Naive B cell (primary cell): ENCODE measurements around the gene ITLN2. TPM values are rescaled to one million over a fixed set of nuclear protein-coding genes. Genes with fewer than 3 reads are reported as not detected.
"Not testable (repeated sequence)": the region's sequence is repeated elsewhere in the genome, so short reads cannot be mapped to it uniquely, and the experiment has no call there.

Source experiments
- ATAC-seq, 2 donors: fragments of 150-1000 bp; cut with Tn5 transposase; 2 replicates each; pipeline ENCODE4 v1.10.0; 2021; ENCODE audit warnings: low read depth in 2 of 2, mild to moderate bottlenecking in 2 of 2, moderate library complexity in 2 of 2
- DNase-seq: peaks from one replicate; pipeline ENCODE4 v3.0.0; 2022
- H3K27ac Mint-ChIP-seq, 6 donors: one replicate each; pipeline ENCODE4 v1.8.0; 2020 to 2022; ENCODE audit warnings: mild to moderate bottlenecking in 6 of 6, mixed read lengths in 6 of 6, moderate library complexity in 5 of 6, inconsistent platforms in 2 of 6
- H3K27me3 Mint-ChIP-seq, 3 donors: one replicate each; pipeline ENCODE4 v1.8.0; 2021 to 2022; ENCODE audit warnings: mixed read lengths in 3 of 3, mild to moderate bottlenecking in 1 of 3
- H3K36me3 Mint-ChIP-seq, 2 donors: one replicate each; pipeline ENCODE4 v1.8.0; 2020 to 2022; ENCODE audit warnings: mixed read lengths in 2 of 2, inconsistent platforms in 1 of 2, mild to moderate bottlenecking in 1 of 2
- H3K4me1 Mint-ChIP-seq, 3 donors: one replicate each; pipeline ENCODE4 v1.8.0; 2020 to 2022; ENCODE audit warnings: mixed read lengths in 3 of 3, inconsistent platforms in 1 of 3, mild to moderate bottlenecking in 1 of 3, moderate library complexity in 1 of 3
- H3K4me3 Mint-ChIP-seq, 8 donors: one replicate each; pipeline ENCODE4 v1.8.0; 2020 to 2022; ENCODE audit warnings: mild to moderate bottlenecking in 8 of 8, mixed read lengths in 8 of 8, moderate library complexity in 8 of 8, inconsistent platforms in 2 of 8
- H3K9me3 Mint-ChIP-seq, 7 donors: one replicate each; pipeline ENCODE4 v1.8.0; 2020 to 2022; ENCODE audit warnings: mixed read lengths in 7 of 7, mild to moderate bottlenecking in 5 of 7, inconsistent platforms in 2 of 7, moderate library complexity in 1 of 7
- polyA plus RNA-seq, 6 donors: library from polyadenylated mRNA; unstranded; fragments of 300-500 nt; fragmentation: Illumina TruSeq; gene quantifications; one replicate each; pipeline ENCODE4 v1.2.3, GENCODE V29; 2021; ENCODE audit warnings: low read depth in 6 of 6

The ITLN2 gene
- polyA plus RNA-seq, 6 donors from 2014 or later: not detected

DNA sequence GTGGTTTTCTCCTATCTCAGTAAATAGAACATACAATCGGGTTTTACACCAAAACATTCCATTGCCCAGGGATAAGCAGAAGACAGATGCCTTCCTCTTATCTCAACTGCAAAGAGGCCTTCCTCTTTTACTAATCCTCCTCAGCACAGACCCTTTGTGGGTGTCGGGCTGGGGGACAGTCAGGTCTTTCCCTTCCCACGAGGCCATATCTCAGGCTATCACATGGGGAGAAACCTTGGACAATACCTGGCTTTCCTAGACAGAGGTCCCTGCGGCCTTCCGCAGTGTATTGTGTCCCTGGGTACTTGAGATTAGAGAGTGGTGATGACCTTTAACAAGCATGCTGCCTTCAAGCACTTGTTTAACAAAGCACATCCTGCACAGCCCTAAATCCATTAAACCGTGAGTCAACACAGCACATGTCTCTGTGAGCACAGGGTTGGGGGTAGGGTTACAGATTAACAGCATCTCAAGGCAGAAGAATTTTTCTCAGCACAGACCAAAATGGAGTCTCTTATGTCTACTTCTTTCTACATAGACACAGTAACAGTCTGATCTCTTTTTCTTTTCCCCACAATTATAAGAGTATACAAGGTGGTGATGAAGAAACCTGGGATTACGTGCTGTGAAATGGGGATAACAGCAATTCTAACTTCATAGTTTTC lies 5.3 kb downstream of the ITLN2 start:
- not testable (repeated sequence) for H3K27ac Mint-ChIP-seq, H3K9me3 Mint-ChIP-seq, H3K27me3 Mint-ChIP-seq, DNase-seq, H3K36me3 Mint-ChIP-seq, H3K4me3 Mint-ChIP-seq, ATAC-seq
- peaks cover 8 to 14% (median 9%) of the 10 kb centered on the region in 3 donors for H3K4me1 Mint-ChIP-seq

- not testable (repeated sequence) for ATAC-seq, H3K4me1 Mint-ChIP-seq, DNase-seq, H3K27ac Mint-ChIP-seq, H3K36me3 Mint-ChIP-seq, H3K27me3 Mint-ChIP-seq, H3K4me3 Mint-ChIP-seq, H3K9me3 Mint-ChIP-seq
Measured at GRCh38 chr1:160947174-160947759, 7.3 kb downstream of the ITLN2 start.

DNA sequence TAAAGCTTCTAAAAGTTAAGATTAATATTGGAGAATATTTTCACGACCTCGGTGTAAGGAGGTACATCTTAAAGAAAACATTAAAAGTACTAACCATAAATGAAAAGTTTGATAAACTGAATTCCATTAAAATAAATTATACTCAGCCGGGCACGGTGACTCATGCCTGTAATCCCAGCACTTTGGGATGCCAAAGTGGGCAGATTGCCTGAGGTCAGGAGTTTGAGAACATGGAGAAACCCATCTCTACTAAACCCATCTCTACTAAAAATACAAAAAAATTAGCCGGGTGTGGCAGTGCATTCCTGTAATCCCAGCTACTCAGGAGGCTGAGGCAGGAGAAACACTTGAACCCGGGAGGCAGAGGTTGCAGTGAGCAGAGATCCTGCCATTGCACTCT lies 8.7 kb downstream of the ITLN2 start:
- ATAC-seq, H3K4me3 Mint-ChIP-seq, H3K4me1 Mint-ChIP-seq, H3K9me3 Mint-ChIP-seq, DNase-seq, H3K27ac Mint-ChIP-seq, H3K36me3 Mint-ChIP-seq, H3K27me3 Mint-ChIP-seq: not testable (repeated sequence)

GRCh38 chr1:160945079-160945478 lies 9.5 kb downstream of the ITLN2 start:
- Mint-ChIP-seq H3K27me3 (peaks cover 0 to 5% (median 0%) of the 10 kb centered on the region in 3 donors), H3K27ac (no peak overlapping the region), H3K4me1 (no peaks in the 10 kb centered on the region), H3K9me3 (peaks cover 0 to 4% (median 0%) of the 10 kb centered on the region in 7 donors), H3K4me3 (no peak overlapping the region), H3K36me3 (no peaks in the 10 kb centered on the region)
- DNase-seq (no peak), ATAC-seq (no peak)

DNA sequence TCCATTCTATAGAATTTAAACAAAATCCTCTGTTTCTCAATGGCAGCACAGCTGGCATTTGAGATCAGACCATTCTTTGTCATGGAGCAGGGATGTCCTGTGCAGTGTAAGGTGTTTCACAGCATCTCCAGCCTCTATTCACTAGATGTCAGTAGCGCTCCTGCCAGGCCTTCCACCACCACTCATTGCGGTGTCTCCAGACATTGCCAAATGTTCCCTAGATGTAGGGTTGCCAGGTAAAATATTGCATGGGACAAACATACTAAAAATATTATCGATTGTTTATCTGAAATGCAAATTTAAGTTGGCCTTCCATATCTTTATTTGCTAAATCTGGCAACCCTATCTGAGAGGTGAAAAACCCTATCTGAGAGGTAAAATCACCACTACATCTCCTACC lies 11.7 kb downstream of the ITLN2 start:
- DNase-seq: no peak

GRCh38 chr1:160936666-160937065 lies 17.9 kb downstream of the ITLN2 start:
- not testable (repeated sequence) for H3K9me3 Mint-ChIP-seq, ATAC-seq, H3K36me3 Mint-ChIP-seq, DNase-seq, H3K27me3 Mint-ChIP-seq, H3K4me3 Mint-ChIP-seq, H3K27ac Mint-ChIP-seq
- peaks cover 5 to 21% (median 17%) of the 10 kb centered on the region in 3 donors for H3K4me1 Mint-ChIP-seq

More for the DNA sequence above, 11.7 kb downstream of the ITLN2 start:
- Mint-ChIP-seq H3K27ac (no peak overlapping the region), H3K27me3 (peaks cover 0 to 5% (median 0%) of the 10 kb centered on the region in 3 donors), H3K36me3 (no peaks in the 10 kb centered on the region), H3K4me1 (peaks cover 0 to under 1% (median under 1%) of the 10 kb centered on the region in 3 donors), H3K9me3 (peaks cover 0 to 4% (median 0%) of the 10 kb centered on the region in 7 donors), H3K4me3 (no peak overlapping the region)
- no peak for ATAC-seq

DNA sequence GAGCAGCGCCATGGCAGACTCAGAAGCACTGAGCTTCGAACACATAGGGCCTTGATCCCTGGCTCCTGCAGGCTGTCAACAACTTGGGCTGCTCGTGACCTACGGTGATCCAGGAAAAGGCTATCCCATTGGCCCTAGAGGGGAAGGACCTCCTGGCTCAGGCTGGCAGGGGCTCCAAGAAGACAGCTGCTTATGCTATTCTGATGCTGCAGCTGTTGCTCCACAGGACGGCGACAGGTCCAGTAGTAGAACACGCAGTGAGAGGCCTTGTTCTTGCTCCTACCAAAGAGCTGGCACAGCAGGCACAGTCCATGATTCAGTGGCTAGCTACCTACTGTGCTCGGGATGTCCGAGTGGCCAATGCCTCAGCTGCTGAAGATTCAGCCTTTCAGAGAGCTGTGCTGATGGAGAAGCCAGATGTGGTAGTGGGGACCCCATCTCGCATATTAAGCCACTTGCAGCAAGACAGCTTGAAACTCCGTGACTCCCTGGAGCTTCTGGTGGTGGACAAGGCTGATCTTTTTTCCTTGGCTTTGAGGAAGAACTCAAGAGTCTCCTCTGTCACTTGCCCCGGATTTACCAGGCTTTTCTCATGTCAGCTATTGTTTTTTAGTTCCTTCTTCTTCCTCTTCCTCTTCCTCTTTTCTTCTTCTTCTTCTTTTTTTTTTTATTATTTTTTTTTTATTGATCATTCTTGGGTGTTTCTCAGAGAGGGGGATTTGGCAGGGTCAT lies 18.9 kb downstream of the ITLN2 start:
- Mint-ChIP-seq H3K4me1 (peaks cover 5 to 21% (median 17%) of the 10 kb centered on the region in 3 donors), H3K4me3 (peak overlapping the region in 3 of 8 donors; percentile 12 to 65 (median 15)), H3K27ac (peak overlapping the region in 5 of 6 donors; percentile 31 to 86 (median 71)), H3K27me3 (no peaks in the 10 kb centered on the region), H3K36me3 (no peaks in the 10 kb centered on the region), H3K9me3 (peaks cover 0 to 2% (median 0%) of the 10 kb centered on the region in 7 donors)
- DNase-seq: peak; percentile 12
- ATAC-seq: peak in 1 of 2 donors; percentile 46

DNA sequence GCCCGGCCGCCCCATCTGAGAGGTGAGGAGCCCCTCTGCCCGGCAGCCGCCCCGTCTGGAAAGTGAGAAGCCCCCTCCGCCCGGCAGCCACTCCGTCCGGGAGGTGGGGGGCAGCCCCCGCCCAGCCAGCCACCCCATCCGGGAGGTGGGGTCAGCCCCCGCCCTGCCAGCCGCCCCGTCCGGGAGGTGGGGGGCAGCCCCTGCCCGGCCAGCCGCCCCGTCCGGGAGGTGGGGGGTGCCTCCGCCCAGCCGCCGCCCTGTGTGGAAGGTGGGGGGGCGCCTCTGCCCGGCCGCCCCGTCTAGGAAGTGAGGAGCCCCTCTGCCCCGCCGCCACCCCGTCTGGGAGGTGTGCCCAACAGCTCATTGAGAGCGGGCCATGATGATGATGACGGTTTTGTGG lies 21.3 kb downstream of the ITLN2 start:
- not testable (repeated sequence) for H3K27me3 Mint-ChIP-seq, H3K27ac Mint-ChIP-seq, ATAC-seq, DNase-seq, H3K36me3 Mint-ChIP-seq, H3K4me3 Mint-ChIP-seq, H3K9me3 Mint-ChIP-seq
- peaks cover 5 to 21% (median 17%) of the 10 kb centered on the region in 3 donors for H3K4me1 Mint-ChIP-seq

- DNase-seq (no peak), ATAC-seq (no peak)
- H3K27me3 Mint-ChIP-seq: peaks cover 8 to 11% (median 11%) of the 10 kb centered on the region in 3 donors
- no peak overlapping the region for H3K4me3 Mint-ChIP-seq
- H3K4me1 Mint-ChIP-seq: no peaks in the 10 kb centered on the region
- no peak overlapping the region for H3K27ac Mint-ChIP-seq
- H3K9me3 Mint-ChIP-seq: peaks cover 8 to 43% (median 13%) of the 10 kb centered on the region in 7 donors
- peaks cover 0 to 13% of the 10 kb centered on the region in 2 donors for H3K36me3 Mint-ChIP-seq
Measured at GRCh38 chr1:160925652-160926244, 28.9 kb downstream of the ITLN2 start.

DNA sequence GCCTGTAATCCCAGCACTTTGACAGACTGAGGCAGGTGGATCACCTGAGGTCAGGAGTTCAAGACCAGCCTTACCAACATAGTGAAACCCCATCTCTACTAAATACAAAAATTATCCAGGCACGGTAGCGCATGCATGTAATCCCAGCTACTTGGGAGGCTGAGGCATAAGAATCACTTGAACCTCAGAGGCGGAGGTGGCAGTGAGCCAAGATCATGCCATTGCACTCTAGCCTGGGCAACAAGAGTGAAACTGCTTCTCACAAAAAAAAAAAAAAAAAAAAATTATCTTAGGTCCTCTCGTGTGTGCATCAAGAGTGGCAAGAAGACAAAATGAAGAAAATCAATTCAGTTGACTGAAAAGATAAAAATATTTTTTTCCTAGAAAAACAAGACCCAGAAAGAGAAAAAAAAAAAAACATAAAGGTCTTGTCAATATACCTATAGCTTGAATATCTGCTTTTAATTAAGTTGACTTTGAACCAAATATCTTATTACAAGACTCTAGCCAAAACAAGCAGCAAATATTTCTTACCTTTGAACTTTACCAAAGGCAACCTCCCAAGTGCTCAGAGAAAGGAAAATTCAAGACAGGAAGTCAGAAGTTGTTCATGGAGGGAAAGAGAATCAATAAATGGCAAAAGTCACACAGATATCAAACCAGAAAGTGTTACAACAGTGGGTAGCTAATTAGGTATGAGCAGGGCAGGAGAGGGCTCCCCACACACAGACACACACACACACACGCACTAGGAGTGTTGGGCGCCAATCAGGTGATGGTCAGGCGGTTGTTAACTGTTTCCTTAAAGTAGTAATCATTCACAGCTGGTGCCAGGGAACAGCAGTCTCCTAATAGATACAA lies 29.6 kb downstream of the ITLN2 start:
- Mint-ChIP-seq H3K4me1 (no peaks in the 10 kb centered on the region), H3K27me3 (peaks cover 11% of the 10 kb centered on the region in 3 donors), H3K4me3 (no peak overlapping the region), H3K27ac (peak overlapping the region in 1 of 6 donors; percentile 1), H3K9me3 (peaks cover 9 to 48% (median 13%) of the 10 kb centered on the region in 7 donors), H3K36me3 (peaks cover 0 to 16% of the 10 kb centered on the region in 2 donors)
- DNase-seq (no peak), ATAC-seq (no peak)

DNA sequence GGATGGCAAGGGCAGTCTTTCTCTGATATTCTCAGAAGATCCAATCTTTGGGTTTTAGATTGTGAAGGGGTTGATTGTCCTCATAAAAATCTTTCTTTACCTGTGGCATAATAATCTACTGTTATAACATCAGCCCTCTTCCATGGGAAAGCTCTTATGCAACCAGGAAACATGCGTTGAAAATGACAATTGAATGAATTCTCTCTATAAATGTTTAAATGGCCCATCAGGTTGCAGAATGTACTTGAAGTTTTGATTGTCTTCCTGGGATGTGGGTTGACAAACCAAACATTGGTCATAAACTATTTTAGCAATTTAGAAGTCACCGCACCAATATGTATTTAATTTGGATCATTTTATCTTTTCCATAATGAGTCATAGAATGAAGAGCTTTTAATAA lies 37.9 kb downstream of the ITLN2 start:
- Mint-ChIP-seq H3K27ac (no peak overlapping the region), H3K9me3 (peaks cover 0 to 16% (median 7%) of the 10 kb centered on the region in 7 donors), H3K27me3 (peaks cover 11 to 22% (median 17%) of the 10 kb centered on the region in 3 donors), H3K4me1 (no peaks in the 10 kb centered on the region), H3K4me3 (no peak overlapping the region), H3K36me3 (peaks cover 0 to 9% of the 10 kb centered on the region in 2 donors)
- no peak for ATAC-seq
- DNase-seq: no peak

- DNase-seq, H3K9me3 Mint-ChIP-seq, H3K27ac Mint-ChIP-seq, H3K27me3 Mint-ChIP-seq, H3K4me3 Mint-ChIP-seq, ATAC-seq, H3K4me1 Mint-ChIP-seq, H3K36me3 Mint-ChIP-seq: not testable (repeated sequence)
Measured at GRCh38 chr1:160913229-160913628, 41.4 kb downstream of the ITLN2 start.

DNA sequence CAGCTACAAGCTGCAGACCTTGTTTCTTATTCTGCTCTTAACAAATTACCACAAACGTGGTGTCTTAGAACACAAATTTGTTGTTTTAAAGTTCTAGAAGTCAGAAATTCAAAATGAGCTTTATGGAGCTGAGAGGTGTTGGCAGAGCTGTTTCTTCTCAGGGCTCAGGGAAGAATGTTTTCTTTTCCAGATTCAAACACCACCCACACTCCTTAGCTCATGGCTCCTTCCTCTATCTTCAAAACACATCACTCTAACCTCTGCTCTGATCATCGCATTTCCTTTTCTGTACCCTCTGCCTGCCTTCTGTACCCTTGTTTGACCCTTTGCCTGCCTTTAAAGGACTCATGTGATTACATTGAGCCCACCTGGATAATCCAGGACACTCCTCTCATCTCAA lies 42.7 kb downstream of the ITLN2 start:
- Mint-ChIP-seq H3K36me3 (no peaks in the 10 kb centered on the region), H3K4me3 (no peak overlapping the region), H3K27me3 (peaks cover 0 to 7% (median 0%) of the 10 kb centered on the region in 3 donors), H3K4me1 (no peaks in the 10 kb centered on the region), H3K27ac (no peak overlapping the region), H3K9me3 (no peaks in the 10 kb centered on the region)
- DNase-seq (no peak), ATAC-seq (no peak)
